B cell (primary cell): Measurements from ENCODE around the gene RRAS2. TPM values are rescaled to one million over a fixed set of nuclear protein-coding genes. Genes with fewer than 3 reads are reported as not detected.
"Not testable (repeated sequence)": the region's sequence is repeated elsewhere in the genome, so short reads cannot be mapped to it uniquely, and the experiment has no call there.

Experiments
- ATAC-seq: fragments of 200-7000 bp; cut with Tn5 transposase; one replicate; pipeline ENCODE4 v1.10.0; 2021; ENCODE audit warnings: low read depth, mild to moderate bottlenecking, moderate number of reproducible peaks, moderate library complexity
- CTCF ChIA-PET: fragments of 350-600 bp; sonication (Branson Sonifier 250); formaldehyde crosslinking; loops from one replicate; lab custom pipeline; 2021; ENCODE audit warnings: antibody characterized with exemption, inconsistent platforms; lab: Charles Lee
- POLR2A ChIA-PET: fragments of 350-600 bp; sonication (Branson Sonifier 250); formaldehyde crosslinking; loops from one replicate; lab custom pipeline; 2021; ENCODE audit warnings: antibody characterized with exemption; lab: Charles Lee
- DNase-seq: peaks from one replicate; pipeline ENCODE4 v3.0.0; 2013
- H2AFZ ChIP-seq: 2 replicates; pipeline ENCODE4 v1.6.1; 2012; ENCODE audit warnings: mild to moderate bottlenecking, low read depth, low read length; ENCODE audit not compliant: insufficient read depth, poor library complexity, severe bottlenecking
- H3K27ac ChIP-seq, 2 donors: 1 replicate in 1 of 2; 2 replicates in 1 of 2; pipeline ENCODE4 v1.5.1; 2012 to 2013; ENCODE audit warnings: low read length in 2 of 2, mild to moderate bottlenecking in 2 of 2, moderate library complexity in 1 of 2
- H3K27me3 ChIP-seq, 4 experiments: fragments of 200-600 bp in 1 of 4; sonication (generic) in 1 of 4; replicated peaks in 1 of 4; 1 replicate in 2 of 4; 2 replicates in 2 of 4; pipeline versions ENCODE4 v1.6.1 to v1.7.0; 2013 to 2016; ENCODE audit warnings: low read length in 3 of 4, mild to moderate bottlenecking in 2 of 4, mixed read lengths in 1 of 4, moderate library complexity in 1 of 4; ENCODE audit not compliant: insufficient read depth in 4 of 4, control insufficient read depth in 3 of 4; ENCODE audit errors: control extremely low read depth in 1 of 4
- H3K36me3 ChIP-seq, 2 experiments: replicated peaks in 1 of 2; 1 replicate in 1 of 2; 2 replicates in 1 of 2; pipeline versions ENCODE4 v1.6.1 to v1.7.1; 2013; ENCODE audit warnings: low read length in 1 of 2; ENCODE audit not compliant: insufficient read depth in 2 of 2, control insufficient read depth in 1 of 2; ENCODE audit errors: control extremely low read depth in 1 of 2, extremely low read depth in 1 of 2
- H3K4me1 ChIP-seq, 2 donors: fragments of 200-600 bp in 1 of 2; sonication (generic) in 1 of 2; 1 replicate in 1 of 2; 2 replicates in 1 of 2; pipeline versions ENCODE4 v1.5.1 to v1.6.1; 2013 to 2017; ENCODE audit warnings: low read length in 2 of 2; ENCODE audit not compliant: control insufficient read depth in 2 of 2, insufficient read depth in 2 of 2
- H3K4me2 ChIP-seq: replicated peaks from 2 replicates; pipeline ENCODE3; 2012; ENCODE audit warnings: mild to moderate bottlenecking, low read depth, low read length; ENCODE audit not compliant: poor library complexity, severe bottlenecking
- H3K4me3 ChIP-seq, 5 experiments: fragments of 200-600 bp in 1 of 5; sonication (generic) in 1 of 5; 1 replicate in 3 of 5; 2 replicates in 2 of 5; pipeline versions ENCODE4 v1.5.1 to v1.7.0; 2011 to 2016; ENCODE audit warnings: low read length in 4 of 5, mild to moderate bottlenecking in 4 of 5, low read depth in 2 of 5, control low read depth in 1 of 5, moderate library complexity in 1 of 5; ENCODE audit not compliant: insufficient read depth in 1 of 5; ENCODE audit errors: control extremely low read depth in 1 of 5, extremely low read depth in 1 of 5
- H3K79me2 ChIP-seq: fragments of 200-600 bp; sonication (generic); one replicate; pipeline ENCODE4 v1.6.0; 2016; ENCODE audit warnings: low read length; ENCODE audit not compliant: control insufficient read depth, insufficient read depth
- H3K9ac ChIP-seq: fragments of 200-600 bp; sonication (generic); 2 replicates; pipeline ENCODE4 v1.6.1; 2017; ENCODE audit warnings: mild to moderate bottlenecking, low read length, moderate library complexity
- H3K9me3 ChIP-seq, 3 donors: one replicate each; pipeline versions ENCODE4 v1.6.1 to v1.7.1; 2013; ENCODE audit warnings: low read length in 2 of 3; ENCODE audit not compliant: control insufficient read depth in 2 of 3, insufficient read depth in 1 of 3; ENCODE audit errors: control extremely low read depth in 1 of 3
- H4K20me1 ChIP-seq: 2 replicates; pipeline ENCODE4 v1.6.0; 2012; ENCODE audit warnings: mild to moderate bottlenecking, low read length; ENCODE audit not compliant: insufficient read depth, control insufficient read depth, poor library complexity, severe bottlenecking
- H3K27ac Mint-ChIP-seq: one replicate; pipeline ENCODE4 v1.8.0; 2021; ENCODE audit warnings: mixed read lengths
- H3K27me3 Mint-ChIP-seq: one replicate; pipeline ENCODE4 v1.8.0; 2021; ENCODE audit warnings: mixed read lengths
- H3K4me1 Mint-ChIP-seq: one replicate; pipeline ENCODE4 v1.8.0; 2021; ENCODE audit warnings: mixed read lengths
- H3K4me3 Mint-ChIP-seq: one replicate; pipeline ENCODE4 v1.8.0; 2021; ENCODE audit warnings: mixed read lengths
- H3K9me3 Mint-ChIP-seq: one replicate; pipeline ENCODE4 v1.8.0; 2022; ENCODE audit warnings: mixed read lengths; ENCODE audit not compliant: insufficient read depth
- CTCF ChIP-seq: fragments of 200-600 bp; IDR thresholded peaks from one replicate; pipeline ENCODE4 v1.8.0; 2022; ENCODE audit warnings: antibody characterized with exemption, mild to moderate bottlenecking
- EZH2 ChIP-seq: IDR thresholded peaks from 2 replicates; pipeline ENCODE4 v1.6.1; 2012; ENCODE audit warnings: borderline replicate concordance, low read depth, mild to moderate bottlenecking, moderate library complexity, low read length; ENCODE audit not compliant: insufficient read depth, poor library complexity, severe bottlenecking
- WGBS: methylation state at CpG from one replicate; pipeline ENCODE4 v1.1.5; 2013; ENCODE audit warnings: missing lambda C conversion rate; ENCODE audit not compliant: insufficient coverage; 5-methylcytosine and 5-hydroxymethylcytosine counted together
- intact Hi-C: fragments of 100-400 bp; cut with micrococcal nuclease; formaldehyde crosslinking; loops from one replicate; pipeline ENCODE4 v1.10.0; 2022
- polyA plus RNA-seq: library from polyadenylated mRNA; depleted of rRNA; stranded (reverse); fragments of >200 nt; gene quantifications from 2 replicates; pipeline ENCODE4 v1.2.3, GENCODE V29; 2012
- total RNA-seq, 2 donors: library from RNA; stranded (reverse); fragments of 120-200 nt in 1 of 2; gene quantifications; 1 replicate in 1 of 2; 2 replicates in 1 of 2; pipeline versions ENCODE4 v1.2.3 to v1.2.4, GENCODE V29; 2013 to 2022

The RRAS2 gene
- total and polyA plus RNA-seq, 2 donors (not counting 1 experiment from before 2014, with no cell fraction given): 31.8 to 72.4 TPM

GRCh38 chr11:14253840-14254239, 105.1 kb downstream of the RRAS2 start:
- no peaks in the 10 kb centered on the region for H3K36me3 ChIP-seq
- no peaks in the 10 kb centered on the region for H3K9me3 ChIP-seq
- Mint-ChIP-seq H3K27ac (no peak overlapping the region), H3K4me3 (no peak overlapping the region), H3K9me3 (no peaks in the 10 kb centered on the region), H3K27me3 (peaks cover 23% of the 10 kb centered on the region), H3K4me1 (peaks cover 6% of the 10 kb centered on the region)
- no peak overlapping the region for H2AFZ ChIP-seq
- H4K20me1 ChIP-seq: no peaks in the 10 kb centered on the region
- DNase-seq (no peak), ATAC-seq (no peak)
- intact Hi-C loops: no loop called here
- H3K4me1 ChIP-seq: peaks cover 4 to 5% of the 10 kb centered on the region in 2 donors
- WGBS: 94% methylated on average over 5 of the region's 5 CpGs
- H3K4me2 ChIP-seq: no peak overlapping the region
- H3K79me2 ChIP-seq: no peaks in the 10 kb centered on the region
- ChIA-PET POLR2A (interaction anchor here (0.6 kb wide), 1 partner anchor 541 kb away, joined by 7 read pairs; no protein-coding TSS in a partner anchor), CTCF (interaction anchor here (0.5 to 5.2 kb wide), 6 partner anchors 24 to 481 kb away, joined by 3 to 113 read pairs (median 8); no protein-coding TSS in a partner anchor)
- TF ChIP-seq CTCF: no peak
- TF ChIP-seq EZH2: no peak
- H3K27ac ChIP-seq: no peak overlapping the region
- H3K4me3 ChIP-seq: no peak overlapping the region
- H3K9ac ChIP-seq: no peak overlapping the region
- H3K27me3 ChIP-seq: peaks cover 0 to 17% (median 1%) of the 10 kb centered on the region in 4 experiments

GRCh38 chr11:14253421-14253820, 105.6 kb downstream of the RRAS2 start:
- H3K4me2 ChIP-seq: no peak overlapping the region
- DNase-seq: no peak
- H3K27ac ChIP-seq: no peak overlapping the region
- H3K27me3 ChIP-seq: peaks cover 0 to 18% (median 1%) of the 10 kb centered on the region in 4 experiments
- CTCF ChIA-PET: interaction anchor here (0.5 to 5.2 kb wide), 6 partner anchors 23 to 481 kb away, joined by 3 to 113 read pairs (median 8); no protein-coding TSS in a partner anchor
- no peaks in the 10 kb centered on the region for H3K9me3 Mint-ChIP-seq
- no peaks in the 10 kb centered on the region for H3K36me3 ChIP-seq
- TF ChIP-seq CTCF: no peak
- no peak for TF ChIP-seq EZH2
- H3K4me3 Mint-ChIP-seq: no peak overlapping the region
- peaks cover 23% of the 10 kb centered on the region for H3K27me3 Mint-ChIP-seq
- peaks cover 8 to 9% of the 10 kb centered on the region in 2 donors for H3K4me1 ChIP-seq
- no peak overlapping the region for H3K9ac ChIP-seq
- intact Hi-C loops: no loop called here
- no peak overlapping the region for H3K27ac Mint-ChIP-seq
- H3K4me3 ChIP-seq: no peak overlapping the region
- 60% methylated on average over 2 of the region's 2 CpGs for WGBS
- peaks cover 10% of the 10 kb centered on the region for H3K4me1 Mint-ChIP-seq
- H3K9me3 ChIP-seq: no peaks in the 10 kb centered on the region
- no peaks in the 10 kb centered on the region for H4K20me1 ChIP-seq
- no peak for ATAC-seq
- no peaks in the 10 kb centered on the region for H3K79me2 ChIP-seq
- no peak overlapping the region for H2AFZ ChIP-seq
- POLR2A ChIA-PET: no interaction called here

GRCh38 chr11:14252501-14252900, 106.5 kb downstream of the RRAS2 start:
- intact Hi-C loops, H3K27ac ChIP-seq, POLR2A ChIA-PET, DNase-seq, H3K27ac Mint-ChIP-seq, H3K9me3 ChIP-seq, H3K79me2 ChIP-seq, H3K9me3 Mint-ChIP-seq, H3K4me3 ChIP-seq, H4K20me1 ChIP-seq, H3K36me3 ChIP-seq, H3K9ac ChIP-seq, H3K4me2 ChIP-seq, H2AFZ ChIP-seq, H3K4me3 Mint-ChIP-seq, ATAC-seq: not testable (repeated sequence)
- H3K4me1 ChIP-seq: peaks cover 10 to 11% of the 10 kb centered on the region in 2 donors
- H3K4me1 Mint-ChIP-seq: peaks cover 17% of the 10 kb centered on the region
- peaks cover 29% of the 10 kb centered on the region for H3K27me3 Mint-ChIP-seq
- CTCF ChIA-PET: interaction anchor here (1.2 to 5.2 kb wide), 6 partner anchors 12 to 480 kb away, joined by 5 to 113 read pairs (median 10); no protein-coding TSS in a partner anchor
- H3K27me3 ChIP-seq: peaks cover 0 to 18% (median 3%) of the 10 kb centered on the region in 4 experiments
- 96% methylated on average over 7 of the region's 12 CpGs for WGBS
